Ovary (tissue), 9 donors: ENCODE results near the gene SERP2. TPM values are rescaled to one million over a fixed set of nuclear protein-coding genes. Genes with fewer than 3 reads are reported as not detected.

Experiments
- DNase-seq, 5 donors: peaks; one replicate each; pipeline ENCODE4 v3.0.0-alpha.2; 2019 to 2020
- H3K27ac ChIP-seq, 2 donors: fragments of 200-600 bp; one replicate each; pipeline versions ENCODE4 v1.5.1 to v1.8.0; 2019 to 2022
- H3K27me3 ChIP-seq: fragments of 200-600 bp; one replicate; pipeline ENCODE4 v1.8.0; 2022
- H3K36me3 ChIP-seq: fragments of 200-600 bp; sonication (generic); one replicate; pipeline ENCODE4 v1.5.1; 2019
- H3K4me1 ChIP-seq: one replicate; pipeline ENCODE4 v1.8.1; 2013; ENCODE audit warnings: mild to moderate bottlenecking, moderate library complexity; ENCODE audit not compliant: insufficient read depth
- H3K4me3 ChIP-seq: fragments of 200-600 bp; sonication (generic); one replicate; pipeline ENCODE4 v1.5.1; 2017
- H3K9me3 ChIP-seq, 2 donors: fragments of 200-600 bp in 1 of 2; sonication (generic) in 1 of 2; one replicate each; pipeline versions ENCODE4 v1.5.1 to v1.8.1; 2013 to 2019; ENCODE audit warnings: mild to moderate bottlenecking in 1 of 2, moderate library complexity in 1 of 2
- EP300 ChIP-seq: sonication (generic); formaldehyde crosslinking; IDR thresholded peaks from one replicate; pipeline ENCODE4 v1.6.1; 2017; ENCODE audit warnings: antibody characterized with exemption
- POLR2A ChIP-seq: fragments of 450-650 bp; IDR thresholded peaks from one replicate; pipeline ENCODE4 v1.6.1; 2017; ENCODE audit warnings: antibody characterized with exemption, mild to moderate bottlenecking, moderate library complexity
- WGBS, 3 donors: extraction: QIAGEN DNeasy Blood & Tissue Kit in 1 of 3; methylation state at CpG; one replicate each; pipeline versions ENCODE4 v1.1.5 to v1.1.7; 2013 to 2017; 5-methylcytosine and 5-hydroxymethylcytosine counted together
- intact Hi-C, 4 donors: fragments of 100-400 bp; cut with DNase I; formaldehyde crosslinking; loops; one replicate each; pipeline versions ENCODE4 v1.11.0 to v1.15.1; 2022 to 2023
- polyA plus RNA-seq, 2 donors: library from polyadenylated mRNA; stranded (reverse); fragments of 200-250 nt in 1 of 2; fragments of 350-450 nt in 1 of 2; fragmentation: Illumina TruSeq in 1 of 2; extraction: RNeasy Lipid Tissue Mini Kit (QIAGEN cat#74804) in 1 of 2; gene quantifications; one replicate each; pipeline ENCODE4 v1.2.3, GENCODE V29; 2013 to 2014
- total RNA-seq, 7 donors: library from RNA; depleted of rRNA in 2 of 7; stranded (reverse); fragments of >200 nt in 2 of 7; fragmentation: NEBNext Ultra II Directional in 3 of 7; extraction: Animal tissue kit (Norgen Biotek cat#: 25700) in 3 of 7; gene quantifications; one replicate each; pipeline versions ENCODE4 v1.1.0 to v1.2.4, GENCODE V29; 2016 to 2023
- TF ChIP-seq, protein P1 (sequence below), 3 donors: fragments of 450-650 bp in 2 of 3; fragments of 200-600 bp in 1 of 3; IDR thresholded peaks; one replicate each; pipeline versions ENCODE4 v1.5.1 to v1.8.0; 2016 to 2022; ENCODE audit warnings: antibody characterized with exemption in 3 of 3, mild to moderate bottlenecking in 1 of 3
- donor health status: DM: no; HTN: no; CAD: no; lungs with moderate emphysema.
- donor health status: DM: no; HTN: no; CAD: no.
- donor health status: Bipolar disorder and iron deficiency.
- donor health status: DM: yes; HTN: yes; CAD: no.
- donor health status: DM: no; HTN: no; CAD: no.
- donor health status: DM: yes; HTN: yes; CAD: no.

SERP2 gene
- total and polyA plus RNA-seq, 9 donors = 8.3 to 14.9 (median 10.8) TPM

DNA sequence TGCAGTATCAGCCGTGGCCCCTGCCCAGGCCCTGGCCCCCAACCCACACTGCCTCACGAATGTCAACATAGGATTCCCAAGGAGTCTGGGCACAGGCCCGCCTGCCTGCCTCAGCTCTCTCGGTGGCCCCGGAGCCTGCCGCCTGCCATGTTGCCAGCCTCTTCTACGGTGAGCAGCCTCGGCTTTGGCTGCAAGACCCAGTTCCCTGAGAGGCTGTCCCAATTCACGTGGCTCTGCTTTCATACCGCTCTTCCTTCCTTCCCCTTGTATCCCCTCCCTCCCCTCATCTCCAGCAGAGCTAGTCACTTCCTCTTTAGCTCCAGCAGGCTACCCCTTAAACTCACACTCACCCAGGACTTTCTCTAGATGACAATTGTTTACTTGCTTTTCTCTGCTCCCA lies 42.7 kb downstream of the SERP2 start:
- Histone ChIP-seq H3K27ac (no peak overlapping the region), H3K4me1 (no peaks in the 10 kb centered on the region), H3K4me3 (no peak overlapping the region), H3K9me3 (no peaks in the 10 kb centered on the region), H3K36me3 (no peaks in the 10 kb centered on the region), H3K27me3 (no peaks in the 10 kb centered on the region)
- TF ChIP-seq, protein P1, sequence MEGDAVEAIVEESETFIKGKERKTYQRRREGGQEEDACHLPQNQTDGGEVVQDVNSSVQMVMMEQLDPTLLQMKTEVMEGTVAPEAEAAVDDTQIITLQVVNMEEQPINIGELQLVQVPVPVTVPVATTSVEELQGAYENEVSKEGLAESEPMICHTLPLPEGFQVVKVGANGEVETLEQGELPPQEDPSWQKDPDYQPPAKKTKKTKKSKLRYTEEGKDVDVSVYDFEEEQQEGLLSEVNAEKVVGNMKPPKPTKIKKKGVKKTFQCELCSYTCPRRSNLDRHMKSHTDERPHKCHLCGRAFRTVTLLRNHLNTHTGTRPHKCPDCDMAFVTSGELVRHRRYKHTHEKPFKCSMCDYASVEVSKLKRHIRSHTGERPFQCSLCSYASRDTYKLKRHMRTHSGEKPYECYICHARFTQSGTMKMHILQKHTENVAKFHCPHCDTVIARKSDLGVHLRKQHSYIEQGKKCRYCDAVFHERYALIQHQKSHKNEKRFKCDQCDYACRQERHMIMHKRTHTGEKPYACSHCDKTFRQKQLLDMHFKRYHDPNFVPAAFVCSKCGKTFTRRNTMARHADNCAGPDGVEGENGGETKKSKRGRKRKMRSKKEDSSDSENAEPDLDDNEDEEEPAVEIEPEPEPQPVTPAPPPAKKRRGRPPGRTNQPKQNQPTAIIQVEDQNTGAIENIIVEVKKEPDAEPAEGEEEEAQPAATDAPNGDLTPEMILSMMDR (IDR thresholded peaks at IDR 0.05) = no peak
- TF ChIP-seq POLR2A (no peak), EP300 (no peak)
- DNase-seq = no peak
- intact Hi-C loops = no loop called here
- WGBS, 3 donors = 84 to 89% (median 86%) methylated on average over 10 of the region's 10 CpGs

DNA sequence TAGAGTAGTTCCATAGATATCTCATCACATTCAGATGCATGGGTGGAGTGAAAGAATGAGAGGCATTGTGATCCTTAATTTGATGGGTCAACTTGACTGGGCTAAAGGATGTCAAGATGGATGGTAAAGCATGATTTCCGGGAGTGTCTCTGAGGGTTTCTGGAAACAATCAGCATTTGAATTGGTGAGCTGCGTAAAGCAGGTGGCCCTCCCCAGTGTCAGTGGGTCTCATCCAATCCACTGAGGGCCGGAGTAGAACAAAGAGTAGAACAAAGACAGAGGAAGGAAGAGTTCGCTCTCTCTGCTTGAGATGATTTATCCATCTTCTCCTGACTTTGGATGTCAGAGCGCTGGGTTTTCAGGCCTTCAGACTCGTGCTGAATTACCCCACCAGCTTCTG lies 43.1 kb downstream of the SERP2 start:
- Histone ChIP-seq H3K36me3 (no peaks in the 10 kb centered on the region), H3K4me3 (no peak overlapping the region), H3K27me3 (no peaks in the 10 kb centered on the region), H3K4me1 (no peaks in the 10 kb centered on the region), H3K27ac (no peak overlapping the region), H3K9me3 (no peaks in the 10 kb centered on the region)
- intact Hi-C loops = no loop called here
- TF ChIP-seq, protein P1 (IDR thresholded peaks at IDR 0.05) = no peak
- no peak for TF ChIP-seq POLR2A
- no peak for TF ChIP-seq EP300
- WGBS, 3 donors = 94 to 96% (median 94%) methylated on average over 6 of the region's 6 CpGs
- no peak for DNase-seq

DNA sequence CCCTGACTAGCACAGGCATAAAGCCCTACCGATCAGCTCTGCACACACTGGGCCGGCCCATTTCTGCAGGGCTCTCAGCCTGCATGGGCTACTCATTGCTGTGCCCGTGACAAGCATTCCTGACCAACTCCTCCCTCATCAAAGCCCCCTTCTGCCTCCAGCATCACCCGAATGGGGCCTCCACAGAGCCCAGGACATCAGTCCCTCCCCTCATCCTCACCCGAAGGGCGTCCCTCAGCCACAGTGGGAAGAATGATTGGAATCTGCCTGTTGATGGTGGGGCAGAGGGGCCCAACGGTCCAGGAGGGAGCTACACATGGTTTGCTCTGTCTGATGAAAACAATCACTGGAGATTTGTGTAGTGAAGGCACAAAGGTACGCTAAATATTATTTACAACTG lies 43.8 kb downstream of the SERP2 start:
- no peak for DNase-seq
- WGBS, 3 donors = 73 to 81% (median 80%) methylated on average over 8 of the region's 8 CpGs

DNA sequence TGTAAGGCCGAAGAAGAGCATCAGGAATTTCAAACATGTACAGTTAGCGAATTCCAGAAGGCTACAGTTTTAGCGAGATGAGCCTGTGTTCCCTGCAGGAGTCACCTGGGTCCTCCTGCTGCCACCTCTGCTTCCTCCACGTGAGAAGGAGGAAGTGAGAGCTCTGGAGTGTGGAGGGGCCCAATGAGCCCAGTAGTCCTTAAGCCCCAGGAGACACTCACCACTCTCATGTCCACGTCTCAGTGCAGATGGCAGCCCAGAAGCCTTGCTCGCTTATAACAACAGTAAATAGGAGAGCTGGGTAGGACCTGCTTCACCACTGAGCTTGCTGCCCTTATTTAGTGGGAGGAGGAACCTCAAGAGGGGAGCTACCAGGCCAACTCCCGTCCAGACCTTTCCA lies 44.3 kb downstream of the SERP2 start:
- no peaks in the 10 kb centered on the region for H3K36me3 ChIP-seq
- no peaks in the 10 kb centered on the region for H3K9me3 ChIP-seq
- intact Hi-C loops = no loop called here
- H3K27ac ChIP-seq = no peak overlapping the region
- DNase-seq = no peak
- H3K4me3 ChIP-seq = no peak overlapping the region
- 74 to 80% (median 77%) methylated on average over 7 of the region's 7 CpGs for WGBS, 3 donors
- H3K4me1 ChIP-seq = no peaks in the 10 kb centered on the region
- TF ChIP-seq POLR2A = no peak
- TF ChIP-seq, protein P1 (IDR thresholded peaks at IDR 0.05) = no peak
- no peak for TF ChIP-seq EP300
- H3K27me3 ChIP-seq = no peaks in the 10 kb centered on the region

More for the DNA sequence above, 43.8 kb downstream of the SERP2 start:
- intact Hi-C loops = no loop called here
- H3K27me3 ChIP-seq = no peaks in the 10 kb centered on the region
- TF ChIP-seq POLR2A = no peak
- TF ChIP-seq EP300 = no peak
- TF ChIP-seq, protein P1 (IDR thresholded peaks at IDR 0.05) = no peak
- no peaks in the 10 kb centered on the region for H3K4me1 ChIP-seq
- H3K36me3 ChIP-seq = no peaks in the 10 kb centered on the region
- no peak overlapping the region for H3K4me3 ChIP-seq
- no peaks in the 10 kb centered on the region for H3K9me3 ChIP-seq
- H3K27ac ChIP-seq = no peak overlapping the region
